Gastrocnemius medialis (tissue), 4 donors: Measurements from ENCODE around the gene HDAC4.

ENCODE experiments used
- CTCF ChIP-seq, 5 experiments: fragments of 450-650 bp in 3 of 5; fragments of 200-600 bp in 2 of 5; sonication (generic) in 2 of 5; IDR thresholded peaks in 4 of 5; conservative IDR thresholded peaks in 1 of 5; 1 replicate in 4 of 5; 2 replicates in 1 of 5; pipeline ENCODE4 v1.5.1; 2016 to 2019; ENCODE audit warnings: antibody characterized with exemption in 5 of 5, mild to moderate bottlenecking in 3 of 5, moderate library complexity in 3 of 5
- POLR2A ChIP-seq, 2 donors: fragments of 450-650 bp; IDR thresholded peaks; one replicate each; pipeline ENCODE4 v1.6.1; 2017; ENCODE audit warnings: antibody characterized with exemption in 2 of 2, mild to moderate bottlenecking in 2 of 2, moderate library complexity in 2 of 2

GRCh38 chr2:239331560-239331959 lies 69.3 kb downstream of the HDAC4 start:
- TF ChIP-seq CTCF (IDR thresholded peaks at IDR 0.05 in 4 of 5, conservative IDR thresholded peaks at IDR 0.05 in 1 of 5) (no peak), POLR2A (IDR thresholded peaks at IDR 0.05) (no peak)
